Bone marrow (tissue), 2 donors: Measurements from ENCODE around the gene MFSD12.

ENCODE experiments used
- DNase-seq, 2 donors: peaks; one replicate each; lab custom pipeline; 2025; lab: John Stamatoyannopoulos, UW

Gene MFSD12

DNA sequence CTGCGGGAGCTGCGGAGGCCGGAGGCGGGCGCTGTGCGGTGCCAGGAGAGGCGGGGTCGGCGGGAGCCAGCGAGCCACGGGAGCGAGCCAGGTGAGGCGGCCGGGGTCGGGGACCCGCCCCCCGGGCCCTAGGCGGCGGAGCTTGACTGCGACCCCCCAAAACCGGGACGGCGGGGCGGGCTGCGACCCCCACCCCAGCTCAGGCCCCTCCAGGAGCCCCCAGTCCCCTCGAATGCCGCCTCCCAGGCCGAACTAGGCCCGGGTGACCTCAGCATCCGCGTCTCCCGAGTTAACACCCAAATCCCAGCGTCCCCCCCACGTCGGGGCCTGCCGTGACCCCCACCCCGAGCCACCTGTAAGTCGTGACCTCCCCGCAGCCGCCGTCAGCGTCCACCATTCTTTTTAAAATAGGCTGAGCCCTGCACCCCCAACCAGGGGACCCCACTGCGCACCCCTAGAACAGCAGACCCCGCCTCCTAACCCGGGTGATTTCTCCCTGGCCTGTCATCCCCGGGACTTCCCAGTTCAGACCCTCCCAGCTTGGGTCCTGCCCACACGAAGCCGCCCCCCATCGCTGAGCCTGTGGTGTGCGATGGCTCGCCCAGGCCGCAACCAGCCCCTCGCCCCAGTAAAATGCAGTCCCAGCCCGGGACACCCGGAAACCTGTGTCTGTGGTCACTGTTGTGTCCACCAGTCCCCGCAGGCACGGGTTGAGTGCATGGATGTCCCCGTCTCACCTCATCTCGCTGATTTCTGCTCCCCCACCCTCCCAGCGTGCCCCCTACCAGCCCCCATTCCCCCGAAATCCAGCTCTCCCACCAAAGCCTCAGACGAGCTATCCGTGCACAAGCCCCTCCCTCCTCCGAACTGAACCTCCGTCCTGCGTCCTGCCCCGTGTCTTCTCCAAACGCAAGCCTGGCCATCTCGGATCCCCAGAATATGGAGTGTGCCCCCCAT is 50.7 kb downstream of the MFSD12 start:
- DNase-seq = peak in 1 of 2 donors; percentile 38

DNA sequence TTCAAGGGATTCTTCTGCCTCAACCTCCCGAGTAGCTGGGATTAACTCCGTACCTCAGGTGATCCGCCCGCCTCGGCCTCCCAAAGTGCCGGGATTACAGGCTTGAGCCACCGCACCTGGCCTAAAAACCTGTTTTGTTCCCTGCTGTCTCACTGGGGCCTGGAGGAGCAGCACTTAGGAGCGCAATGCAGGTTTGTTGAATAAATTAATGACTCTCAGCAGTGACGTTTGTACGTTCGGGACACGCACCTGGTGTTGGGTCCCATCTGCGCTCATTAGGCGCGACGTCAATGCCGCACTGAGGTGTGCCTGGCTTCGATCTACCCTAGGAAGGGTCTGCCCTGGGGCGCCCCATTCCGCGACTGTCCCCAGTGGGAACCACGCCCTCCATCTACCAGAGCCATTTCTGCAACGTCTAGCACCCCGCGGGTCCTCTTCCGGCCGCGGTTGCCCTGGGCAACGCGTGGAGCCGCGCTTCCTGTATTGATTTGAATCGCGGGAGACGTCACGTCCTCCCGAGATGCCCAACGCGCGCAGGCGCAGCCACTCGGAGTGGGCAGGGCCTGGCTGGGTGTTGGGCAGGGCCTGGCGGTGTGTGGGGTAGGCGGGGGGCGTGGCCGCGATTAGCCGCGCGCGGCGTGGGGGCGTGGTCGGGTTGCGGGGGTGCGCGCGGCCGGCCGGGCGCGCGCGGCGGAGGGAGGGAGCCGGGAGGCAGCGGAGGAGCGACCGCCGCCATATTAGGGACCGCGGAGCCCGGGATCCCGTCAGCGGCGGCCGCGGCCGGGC is 51.6 kb downstream of the MFSD12 start, which contains the start of gene FZR1:
TSS of gene FZR1 (plus strand) at position 714 of the 786 bp plus-strand sequence. CDS start 16,679 bp downstream, outside the sequence.
- peak; percentile 90 to 94 for DNase-seq

- no peak for DNase-seq
Observed at GRCh38 chr19:3504735-3505134, 52.7 kb downstream of the MFSD12 start.

GRCh38 chr19:3503036-3503572 is 54.3 kb downstream of the MFSD12 start:
- no peak for DNase-seq

- DNase-seq = no peak
Observed at GRCh38 chr19:3501780-3502179, 55.6 kb downstream of the MFSD12 start.

DNA sequence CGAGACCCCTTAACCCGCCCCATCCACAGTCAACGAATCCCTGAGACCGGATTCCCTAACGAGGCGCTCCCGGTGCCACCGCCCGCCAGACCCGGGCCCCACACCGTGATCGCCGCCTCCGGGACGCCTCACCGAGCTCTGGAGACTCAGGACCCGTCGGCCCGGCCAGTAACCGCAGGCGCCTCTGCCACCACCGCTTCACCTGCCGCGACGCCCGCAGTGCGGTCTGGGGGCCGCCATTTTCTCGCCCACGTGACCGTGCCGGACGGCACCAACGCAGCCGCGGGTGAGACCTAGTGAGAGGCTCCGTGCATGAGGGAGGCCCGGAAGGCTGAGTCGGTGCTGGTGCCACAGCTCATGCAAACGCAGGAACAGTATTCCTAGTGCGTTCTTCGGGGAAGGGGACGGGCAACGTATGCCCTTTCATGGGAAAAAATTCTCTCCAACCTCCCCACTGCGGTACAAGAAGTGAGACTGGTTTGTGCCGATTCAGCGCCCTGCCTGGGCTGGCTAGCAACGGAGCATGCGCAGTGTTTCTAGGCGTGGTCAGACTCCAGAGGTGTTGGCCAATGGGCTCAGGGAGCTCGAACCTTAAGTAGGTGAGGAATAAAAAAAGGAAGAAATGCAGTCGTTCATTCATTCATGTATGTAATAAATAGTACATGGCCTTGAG is 56.8 kb downstream of the MFSD12 start, which contains the start of gene DOHH:
TSS of gene DOHH (minus strand) at position 246 of the 673 bp plus-strand sequence. CDS start 3,860 bp downstream, outside the sequence.
- DNase-seq = peak; percentile 90 to 97

DNA sequence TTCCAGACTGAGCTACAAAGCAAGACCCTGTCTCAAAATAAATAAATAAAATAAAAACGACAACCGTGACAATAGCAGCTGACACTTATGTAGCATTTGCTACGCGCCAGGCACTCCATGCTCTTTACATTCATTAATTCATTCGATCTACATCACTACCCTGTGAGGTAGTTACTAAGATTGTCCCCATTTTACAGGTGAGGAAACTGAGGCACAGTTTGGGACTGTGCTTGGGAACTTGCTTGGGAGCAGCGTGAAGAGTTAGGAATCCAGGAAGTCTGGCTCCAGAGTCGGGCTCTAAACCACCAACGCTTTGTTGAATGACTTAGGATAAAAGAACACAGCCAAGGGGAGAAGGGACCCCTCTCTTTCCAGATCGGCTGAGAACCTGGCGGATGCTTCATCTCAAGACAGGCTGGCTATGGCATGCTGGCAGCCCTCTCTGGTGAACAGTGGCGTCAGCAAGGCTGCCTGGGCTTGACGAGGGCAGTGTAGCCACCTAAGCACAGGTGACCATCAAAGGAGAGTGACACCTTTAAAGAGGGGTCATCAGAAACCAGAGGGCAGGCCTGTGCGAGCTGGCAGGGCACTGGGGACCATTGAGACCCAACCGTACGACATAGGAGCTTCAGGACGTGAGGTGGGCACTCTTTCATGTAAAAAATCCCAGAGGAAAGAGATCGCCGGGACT is 57.5 kb downstream of the MFSD12 start:
- no peak for DNase-seq

- DNase-seq = no peak
Observed at GRCh38 chr19:3497757-3498520, 59.4 kb downstream of the MFSD12 start.

- no peak for DNase-seq
Observed at GRCh38 chr19:3496392-3497273, 60.8 kb downstream of the MFSD12 start.

- DNase-seq = no peak
Observed at GRCh38 chr19:3494559-3494958, 62.8 kb downstream of the MFSD12 start.
